ENCODE results near the gene JCAD.

DNA sequence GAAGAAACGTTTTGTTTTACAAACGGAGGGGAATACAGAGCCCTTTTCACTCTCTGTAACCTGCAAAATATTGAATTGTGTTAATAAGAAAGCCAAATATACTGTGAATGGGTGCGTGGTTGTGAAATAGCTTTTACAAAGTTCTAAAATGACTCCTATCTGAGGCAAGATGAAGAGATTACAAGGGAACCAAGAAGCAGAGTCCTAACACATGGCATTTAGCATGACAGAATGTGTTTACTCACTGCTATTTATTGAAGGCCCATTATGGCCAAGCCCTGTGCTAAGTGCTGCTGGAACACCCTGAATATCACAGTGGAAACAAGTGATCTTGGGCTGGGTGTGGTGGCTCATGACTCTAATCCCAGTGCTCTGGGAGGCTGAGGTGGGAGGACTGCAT lies 12.9 kb downstream of the JCAD start:
- TF ChIP-seq, protein P1, sequence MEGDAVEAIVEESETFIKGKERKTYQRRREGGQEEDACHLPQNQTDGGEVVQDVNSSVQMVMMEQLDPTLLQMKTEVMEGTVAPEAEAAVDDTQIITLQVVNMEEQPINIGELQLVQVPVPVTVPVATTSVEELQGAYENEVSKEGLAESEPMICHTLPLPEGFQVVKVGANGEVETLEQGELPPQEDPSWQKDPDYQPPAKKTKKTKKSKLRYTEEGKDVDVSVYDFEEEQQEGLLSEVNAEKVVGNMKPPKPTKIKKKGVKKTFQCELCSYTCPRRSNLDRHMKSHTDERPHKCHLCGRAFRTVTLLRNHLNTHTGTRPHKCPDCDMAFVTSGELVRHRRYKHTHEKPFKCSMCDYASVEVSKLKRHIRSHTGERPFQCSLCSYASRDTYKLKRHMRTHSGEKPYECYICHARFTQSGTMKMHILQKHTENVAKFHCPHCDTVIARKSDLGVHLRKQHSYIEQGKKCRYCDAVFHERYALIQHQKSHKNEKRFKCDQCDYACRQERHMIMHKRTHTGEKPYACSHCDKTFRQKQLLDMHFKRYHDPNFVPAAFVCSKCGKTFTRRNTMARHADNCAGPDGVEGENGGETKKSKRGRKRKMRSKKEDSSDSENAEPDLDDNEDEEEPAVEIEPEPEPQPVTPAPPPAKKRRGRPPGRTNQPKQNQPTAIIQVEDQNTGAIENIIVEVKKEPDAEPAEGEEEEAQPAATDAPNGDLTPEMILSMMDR (IDR thresholded peaks at IDR 0.05) = no peak
- TF ChIP-seq EP300 (IDR thresholded peaks at IDR 0.05) (no peak), POLR2A (IDR thresholded peaks at IDR 0.05; ENCODE audit: low read depth) (no peak)

All from esophagus muscularis mucosa (tissue), 4 donors.